ENCODE measurements around the gene NFE2L1. TPM values are rescaled to one million over a fixed set of nuclear protein-coding genes. Genes with fewer than 3 reads are reported as not detected.
A peak's percentile ranks its signal among the peaks of the same experiment; 100 is the strongest.

Gene NFE2L1
- total and polyA plus RNA-seq, 2 of the 8 experiments (the other 6 are each of a cell fraction or from before 2014, with no cell fraction given): 140 to 143 TPM

GRCh38 chr17:48024149-48025039, 23.8 kb upstream of the NFE2L1 start (continued):
- peak; percentile 72 for TF ChIP-seq EZH2 (IDR thresholded peaks at IDR 0.05; ENCODE audit: low read depth, low read length, severe bottlenecking)
- TF ChIP-seq TBP (IDR thresholded peaks at IDR 0.05; ENCODE audit: low read depth, low read length): no peak
- TF ChIP-seq EGR1 (IDR thresholded peaks at IDR 0.05; ENCODE audit: borderline replicate concordance, low read depth, low read length): no peak
- TF ChIP-seq CBX8 (IDR thresholded peaks at IDR 0.05; ENCODE audit: borderline replicate concordance, low read depth, low read length): no peak
- TF ChIP-seq NANOG (IDR thresholded peaks at IDR 0.05; ENCODE audit: insufficient read depth, low read depth, low read length, poor library complexity, severe bottlenecking): no peak
- 0 out of 2 replicates have a peak, but pooled peaks have one; percentile 39 for TF ChIP-seq CREB1 (IDR thresholded peaks at IDR 0.05)
- no peak for TF ChIP-seq POLR2A (IDR thresholded peaks at IDR 0.05; ENCODE audit: control extremely low read depth in 1 of 2, low read depth in 2 of 2, low read length in 2 of 2)
- TF ChIP-seq CHD2 (IDR thresholded peaks at IDR 0.05; ENCODE audit: low read length): no peak
- no peak for TF ChIP-seq POLR2AphosphoS5 (IDR thresholded peaks at IDR 0.05; ENCODE audit: low read depth, low read length)
- TF ChIP-seq MAX (IDR thresholded peaks at IDR 0.05): no peak
- 0 out of 2 replicates have a peak, but pooled peaks have one; percentile 3 for TF ChIP-seq TEAD4 (IDR thresholded peaks at IDR 0.05; ENCODE audit: low read depth, low read length)

All from H1 (cell line).